ENCODE results near the gene KIF17.

The KIF17 gene

DNA sequence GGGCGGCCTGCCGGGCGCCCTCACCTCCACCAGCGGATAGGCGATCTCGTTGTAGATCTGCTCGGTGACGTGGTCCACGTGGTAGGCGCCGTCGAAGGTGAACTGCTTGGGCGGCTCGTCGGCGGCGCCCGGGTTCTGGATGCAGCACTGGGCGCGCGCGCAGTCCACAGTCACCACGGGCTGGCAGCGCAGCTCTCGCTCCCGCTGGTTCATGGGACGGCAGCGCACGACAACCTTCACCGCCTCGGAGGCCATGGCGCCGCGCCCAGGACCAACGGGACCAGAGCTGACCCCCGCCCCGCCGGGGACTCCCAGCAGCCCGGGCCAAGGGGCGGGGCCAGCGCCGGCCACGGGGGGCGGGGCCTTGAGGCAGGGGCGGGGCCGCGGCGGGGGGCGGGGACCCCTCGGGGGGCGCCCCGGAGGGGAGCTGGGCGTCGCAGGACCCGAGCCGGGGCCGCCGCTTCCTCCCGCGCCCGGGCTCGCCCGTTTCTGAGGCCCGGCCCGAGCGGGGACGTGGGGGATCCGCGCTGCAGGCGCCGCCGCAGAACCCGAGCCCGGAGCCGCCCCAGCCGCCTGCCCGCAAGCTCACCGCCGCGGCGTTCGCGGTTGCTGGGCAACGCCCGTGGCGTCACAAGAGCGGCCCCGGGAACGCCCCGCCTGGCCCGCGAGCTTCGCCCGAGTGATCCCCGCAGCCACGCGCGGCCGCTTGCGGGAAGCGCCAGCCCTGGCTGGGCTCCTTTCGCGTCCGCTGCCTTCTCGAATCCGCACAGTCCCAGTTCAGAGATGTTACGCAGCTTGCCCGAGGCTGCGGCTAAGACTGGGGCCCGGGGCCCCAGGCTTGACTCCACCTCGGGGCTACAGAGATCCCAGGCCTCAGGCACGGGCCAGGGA, at the start of gene KIF17:
Gene KIF17, minus strand, starts transcription at position 556 of the 891 bp plus-strand sequence. Its CDS starts 301 bp downstream, at position 255.
- DNase-seq, result peak; percentile 79

DNA sequence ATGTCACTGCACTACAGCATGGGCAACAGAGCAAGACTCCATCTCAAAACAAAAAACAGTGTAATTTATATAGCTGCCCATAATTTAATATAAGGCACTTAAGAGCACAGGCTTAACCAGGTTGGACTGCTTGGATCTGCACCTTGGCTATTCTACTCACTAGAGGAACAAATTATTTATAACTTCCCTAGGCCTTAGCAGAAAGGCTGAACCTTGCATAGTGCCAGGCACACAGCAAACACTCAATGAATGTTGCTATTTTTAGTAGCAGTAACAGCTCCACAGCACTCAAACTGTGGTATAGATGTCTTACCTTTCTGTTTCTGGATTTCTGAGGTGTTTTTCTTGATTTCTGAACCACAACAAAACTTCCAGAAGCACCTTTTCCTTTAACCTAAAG, 49.5 kb upstream of the KIF17 start:
- no peak for DNase-seq

DNA sequence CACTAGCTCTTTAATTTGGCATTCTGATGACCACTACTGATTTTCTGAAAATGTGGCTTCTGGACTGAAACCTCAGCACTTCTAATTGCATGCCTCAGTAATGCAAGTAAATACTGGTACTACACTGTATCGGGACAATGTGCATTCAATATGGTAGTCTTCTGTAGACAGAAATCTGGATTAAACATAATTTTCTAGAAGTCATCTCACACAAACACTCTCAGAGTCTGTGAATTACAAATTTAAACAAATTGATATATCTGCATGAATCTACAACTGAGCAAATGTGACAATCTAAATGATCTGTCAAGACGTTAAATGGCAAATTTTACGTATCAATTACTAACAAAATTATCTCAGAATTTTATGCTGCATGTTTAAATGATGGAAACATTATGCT, 45.6 kb upstream of the KIF17 start:
- DNase-seq, result no peak

DNA sequence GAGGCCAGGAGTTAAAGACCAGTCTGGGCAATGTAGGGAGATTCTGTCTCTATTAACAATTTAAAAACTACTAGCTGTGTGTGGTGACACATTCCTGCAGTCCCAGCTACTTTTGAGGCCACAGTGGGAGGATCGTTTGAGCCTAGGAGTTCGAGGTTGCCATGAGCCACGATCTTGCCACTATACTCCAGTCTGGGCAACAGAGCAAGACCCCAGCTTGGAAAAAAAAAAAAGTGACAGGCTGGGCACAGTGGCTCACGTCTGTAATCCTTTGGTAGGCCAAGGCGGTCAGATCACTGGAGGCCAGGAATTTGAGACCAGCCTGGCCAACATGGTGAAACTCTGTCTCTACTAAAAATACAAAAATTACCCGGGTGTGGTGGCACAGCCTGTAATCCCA, 42.5 kb upstream of the KIF17 start:
- no peak for DNase-seq

DNA sequence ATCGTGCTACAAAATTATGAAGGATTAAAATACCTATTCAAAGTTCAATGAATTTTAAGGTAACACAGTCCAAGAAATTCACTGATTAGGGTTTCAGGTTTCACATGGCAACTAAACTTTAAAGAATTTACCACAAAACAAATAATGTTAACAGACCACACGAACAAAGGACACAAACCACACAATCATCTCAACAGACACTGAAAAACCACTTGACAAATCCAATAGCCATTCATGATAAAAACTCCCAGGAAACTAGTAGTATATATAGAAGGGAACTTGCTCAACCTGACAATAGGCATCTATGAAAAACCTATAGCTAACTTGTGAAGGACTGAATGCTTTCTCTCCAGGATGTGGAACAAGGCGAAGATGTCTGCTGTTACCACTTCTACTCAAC, 35.8 kb upstream of the KIF17 start:
- DNase-seq, result no peak

DNA sequence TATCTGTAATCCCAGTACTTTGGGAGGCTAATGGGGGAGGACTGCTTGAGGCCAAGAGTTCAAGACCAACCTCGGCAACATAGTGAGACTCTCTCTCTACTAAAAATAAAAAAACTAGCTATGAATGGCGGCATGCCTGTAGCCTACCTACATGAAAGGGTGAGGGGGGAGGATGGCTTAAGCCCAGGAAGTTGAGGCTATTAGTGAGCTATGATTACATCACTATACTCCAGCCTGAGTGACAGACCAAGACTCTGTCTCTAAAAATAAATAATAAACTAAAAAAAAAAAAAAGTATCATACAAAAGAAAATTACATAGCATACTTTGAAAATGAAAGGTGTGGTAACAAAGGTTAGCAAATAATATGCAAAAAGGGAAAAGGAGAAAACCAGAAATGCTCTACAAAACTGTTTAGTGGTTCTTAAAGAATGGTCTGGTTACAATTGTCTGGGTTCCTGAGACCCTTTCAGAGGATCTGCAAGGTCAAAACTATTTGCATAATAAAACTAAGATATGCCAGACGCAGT, 33.7 kb upstream of the KIF17 start:
- DNase-seq, result no peak

DNA sequence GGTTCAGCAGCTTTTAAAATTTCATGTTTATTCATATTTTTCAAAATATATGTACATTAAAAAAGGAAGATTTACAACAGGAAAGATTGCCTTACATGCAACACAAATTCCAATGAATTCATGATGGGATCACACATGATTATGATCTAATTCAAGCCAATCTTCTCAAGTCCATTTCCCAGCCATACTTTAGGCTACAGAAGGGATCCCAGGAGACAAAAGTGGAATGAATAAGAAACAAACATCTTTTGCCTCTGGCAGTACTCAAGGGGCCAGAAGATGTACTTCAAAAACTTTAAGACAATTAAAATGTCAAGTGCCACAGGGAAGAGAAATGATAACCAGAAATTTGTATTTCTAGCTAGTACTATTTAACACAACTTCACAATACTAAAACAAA, 24.9 kb upstream of the KIF17 start:
- DNase-seq, result no peak

DNA sequence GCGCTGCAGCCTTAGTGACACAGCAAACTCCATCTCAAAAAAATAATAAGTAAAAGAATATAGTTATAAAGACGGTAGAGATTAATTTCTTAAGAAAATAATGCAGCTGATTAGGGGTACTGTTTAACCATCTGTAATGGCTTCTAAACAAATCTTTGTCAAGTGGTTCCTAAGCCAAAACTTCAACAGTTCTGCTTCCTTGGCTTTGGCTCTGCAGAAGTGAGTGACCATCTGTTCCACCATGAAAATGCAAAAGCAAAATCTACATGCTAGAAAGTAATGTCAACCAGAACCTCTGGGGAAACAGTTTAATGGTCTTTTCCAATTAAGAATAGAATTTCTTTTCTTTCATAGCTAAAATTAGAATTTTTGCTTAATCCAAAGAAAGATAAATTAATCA, 23.0 kb upstream of the KIF17 start:
- DNase-seq, result no peak

DNA sequence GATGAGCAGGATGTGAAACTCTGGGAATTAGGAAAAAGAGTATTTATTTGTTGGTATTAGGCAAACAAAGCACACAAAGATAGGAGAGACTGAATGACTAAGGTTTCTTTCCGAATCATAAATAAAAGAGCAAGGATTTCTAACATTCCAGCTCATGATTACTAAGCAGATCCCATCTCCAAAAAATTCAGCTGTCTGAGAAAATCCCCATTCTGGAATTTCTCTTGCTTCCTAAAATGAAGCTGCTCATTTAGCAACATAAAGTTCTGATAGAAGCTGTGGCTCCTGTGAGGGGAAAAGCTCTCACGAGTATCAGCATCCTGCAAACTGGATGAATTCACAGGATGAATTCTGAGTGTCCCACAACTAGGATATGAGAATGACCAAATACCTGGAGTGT, 21.4 kb upstream of the KIF17 start:
- DNase-seq, result no peak

DNA sequence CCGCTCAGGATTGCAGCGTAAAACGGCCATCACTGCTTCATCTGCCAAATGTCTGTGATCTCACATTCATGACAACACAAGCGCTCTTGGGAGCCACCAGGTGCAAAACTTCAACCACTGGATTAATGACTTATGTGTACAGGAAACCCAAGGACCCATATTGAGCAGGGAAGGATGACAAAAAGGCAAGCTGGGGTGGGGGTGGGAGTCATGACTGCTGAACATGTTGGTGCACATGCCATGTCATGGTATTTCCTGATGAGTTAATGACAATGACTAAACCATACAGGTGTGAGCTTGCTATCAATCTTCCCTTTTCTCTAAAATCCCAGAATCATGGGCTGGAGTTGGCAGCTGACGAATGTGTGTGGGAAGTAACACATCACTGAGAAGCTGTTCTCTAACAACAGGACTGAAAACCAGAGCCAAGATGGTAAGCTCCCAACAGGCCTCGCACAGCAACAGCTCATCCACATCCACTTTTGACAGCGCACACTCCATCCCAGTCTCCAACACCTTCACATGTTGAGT, 17.8 kb upstream of the KIF17 start:
- DNase-seq, result no peak

DNA sequence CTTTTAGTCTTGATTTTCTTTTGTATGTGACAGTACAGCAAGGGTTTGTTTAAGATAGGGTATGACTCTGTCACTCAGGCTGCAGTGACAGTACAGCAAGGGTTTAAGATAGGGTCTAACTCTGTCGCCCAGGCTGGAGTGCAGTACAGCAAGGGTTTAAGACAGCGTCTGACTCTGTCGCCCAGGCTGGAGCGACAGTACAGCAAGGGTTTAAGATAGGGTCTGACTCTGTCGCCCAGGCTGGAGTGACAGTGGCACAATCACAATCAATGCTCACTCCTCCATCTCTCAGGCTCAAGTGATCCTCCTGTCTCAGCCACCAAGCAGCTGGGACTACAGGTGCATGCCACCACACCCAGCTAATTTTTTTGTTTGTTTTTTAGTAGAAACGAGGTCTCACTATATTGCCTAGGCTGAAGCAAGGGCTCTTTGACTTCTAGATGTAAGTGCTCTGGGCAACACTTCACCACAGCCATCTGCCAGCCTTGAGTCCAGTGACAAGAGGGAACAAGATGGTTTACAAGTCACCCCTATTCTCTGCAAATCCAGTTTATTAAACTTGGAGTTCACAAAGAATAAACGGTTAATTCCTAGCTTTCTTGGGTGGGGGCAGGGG, 15.7 kb upstream of the KIF17 start:
- no peak for DNase-seq

DNA sequence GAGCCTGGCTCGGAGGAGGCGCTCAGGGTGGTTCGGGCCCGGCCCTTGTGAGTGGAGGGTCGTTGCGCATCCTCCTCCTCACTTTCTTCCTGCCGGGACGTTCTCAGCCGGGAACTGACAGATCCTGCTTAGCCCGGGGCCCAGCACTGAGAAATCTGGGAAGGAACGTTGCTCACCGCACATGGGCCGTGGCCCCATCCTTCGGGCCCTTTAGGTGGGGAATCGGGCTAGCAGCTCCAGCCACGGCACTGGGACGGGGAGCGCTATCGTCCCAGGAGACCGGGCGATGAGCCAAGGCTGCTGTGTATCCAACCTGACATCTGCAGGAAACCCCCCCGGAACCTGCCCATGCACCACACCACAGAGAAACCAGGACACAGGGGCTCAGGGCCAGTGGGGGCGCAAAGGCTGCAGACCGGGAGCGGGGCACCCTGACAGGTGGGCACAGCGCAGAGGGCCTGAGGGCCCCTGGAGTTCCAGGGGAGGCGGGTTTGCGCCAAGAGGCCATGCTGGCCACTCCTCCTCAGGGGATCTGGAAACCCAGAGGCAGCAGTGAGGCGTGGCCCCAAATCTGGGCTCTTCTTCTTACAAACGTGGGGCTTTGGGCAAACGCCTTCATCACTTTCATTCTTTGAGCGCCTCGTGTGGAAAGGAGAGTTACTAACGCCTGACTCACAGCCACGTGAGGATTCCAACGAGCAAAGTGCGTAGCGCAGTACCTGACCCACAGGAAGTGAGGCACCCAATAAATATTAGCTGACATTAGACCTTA, 15.0 kb upstream of the KIF17 start, which contains the start of gene SH2D5:
Gene SH2D5, minus strand, starts transcription at position 116 of the 772 bp plus-strand sequence. CDS start 4,659 bp downstream, outside the sequence.
- peak; percentile 92 for DNase-seq

DNA sequence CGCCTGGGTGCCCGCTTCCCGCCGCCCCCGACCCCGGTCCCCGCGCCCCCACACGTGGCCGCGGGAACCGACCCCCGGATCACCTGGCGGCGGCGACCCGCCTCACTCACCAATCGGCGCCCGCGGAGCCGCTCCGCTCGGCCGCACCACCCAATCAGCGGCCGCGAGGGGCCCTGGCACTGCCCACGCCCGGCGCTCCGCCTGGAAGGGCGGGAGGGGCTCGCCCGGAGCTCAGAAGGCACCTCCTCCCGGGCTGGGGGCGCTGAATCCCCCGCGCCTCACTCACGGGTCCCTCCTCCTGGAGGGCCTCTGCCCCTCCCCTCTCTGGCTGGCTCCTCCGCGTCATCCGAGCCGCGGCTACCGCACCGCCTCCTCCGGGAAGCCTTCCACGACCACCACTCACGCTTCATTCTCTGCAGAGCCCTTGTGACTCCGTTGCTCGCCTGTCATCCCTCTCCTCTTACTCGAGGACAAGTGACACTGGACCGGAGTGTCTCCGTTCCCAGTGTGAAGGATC, 14.3 kb upstream of the KIF17 start:
- DNase-seq, result peak; percentile 35

DNA sequence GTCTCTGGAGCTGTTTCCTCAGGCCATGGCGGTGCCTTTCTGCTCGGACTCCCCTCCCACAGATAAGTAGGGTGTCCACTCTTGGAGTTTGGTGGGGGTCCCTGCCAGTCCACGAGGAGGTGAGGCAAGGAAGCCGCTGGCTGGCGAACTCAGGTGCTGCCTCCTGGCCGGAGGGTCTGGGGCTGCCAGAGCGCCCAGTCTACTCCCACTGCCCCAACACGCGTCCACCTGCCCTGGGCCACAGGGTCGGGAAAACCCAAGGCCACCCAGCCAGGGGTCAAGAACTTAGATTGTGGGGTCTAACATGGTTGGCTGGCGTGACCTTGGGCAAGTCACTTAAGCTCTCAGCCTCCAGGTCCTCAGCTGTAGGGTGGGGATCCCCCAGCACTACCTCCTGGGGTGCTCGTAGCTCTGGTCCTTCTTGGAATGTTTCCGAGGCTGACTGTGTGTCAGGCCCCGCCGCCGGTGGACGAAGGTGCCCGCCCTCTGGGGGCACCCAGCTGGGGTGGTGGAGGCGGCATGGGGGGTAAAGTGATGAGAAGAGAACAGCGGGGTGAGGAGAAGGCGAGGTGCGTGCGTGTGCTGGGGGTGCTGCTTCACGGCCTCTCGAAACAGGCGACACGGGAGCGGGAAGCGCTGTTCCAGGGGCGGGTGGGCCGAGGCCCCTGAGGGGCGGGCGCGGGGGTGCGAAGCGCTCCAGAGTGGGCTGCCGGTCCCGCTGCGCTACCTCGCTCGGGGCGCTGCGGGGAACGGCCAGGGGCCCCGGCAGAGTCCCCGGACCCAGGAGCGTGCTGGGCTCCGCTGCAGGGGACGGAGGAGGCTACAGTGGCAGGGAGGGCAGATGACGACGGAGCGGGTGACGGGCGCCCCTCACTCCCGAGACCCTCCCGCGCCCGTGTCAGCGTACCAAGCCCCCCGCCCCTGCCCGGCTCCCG, 13.5 kb upstream of the KIF17 start:
- DNase-seq, result no peak

DNA sequence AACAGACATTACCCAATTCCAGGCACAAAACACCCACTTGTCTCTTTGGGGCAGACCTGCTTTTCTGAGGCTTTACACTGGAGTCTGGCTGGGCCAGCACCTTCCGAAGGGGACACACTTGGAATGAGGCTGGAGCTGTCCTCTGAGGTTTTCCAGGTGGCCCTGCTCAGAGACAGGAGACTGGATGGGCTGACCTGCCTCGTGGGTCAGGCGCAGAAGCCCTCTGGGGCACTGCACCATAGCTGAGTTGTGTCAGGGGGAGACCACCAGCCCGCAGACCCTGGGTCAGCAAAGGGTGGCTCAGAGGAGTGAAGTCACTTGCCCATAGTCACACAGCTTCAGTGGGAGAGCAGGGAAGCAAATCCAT, 12.9 kb upstream of the KIF17 start:
- DNase-seq, result no peak

DNA sequence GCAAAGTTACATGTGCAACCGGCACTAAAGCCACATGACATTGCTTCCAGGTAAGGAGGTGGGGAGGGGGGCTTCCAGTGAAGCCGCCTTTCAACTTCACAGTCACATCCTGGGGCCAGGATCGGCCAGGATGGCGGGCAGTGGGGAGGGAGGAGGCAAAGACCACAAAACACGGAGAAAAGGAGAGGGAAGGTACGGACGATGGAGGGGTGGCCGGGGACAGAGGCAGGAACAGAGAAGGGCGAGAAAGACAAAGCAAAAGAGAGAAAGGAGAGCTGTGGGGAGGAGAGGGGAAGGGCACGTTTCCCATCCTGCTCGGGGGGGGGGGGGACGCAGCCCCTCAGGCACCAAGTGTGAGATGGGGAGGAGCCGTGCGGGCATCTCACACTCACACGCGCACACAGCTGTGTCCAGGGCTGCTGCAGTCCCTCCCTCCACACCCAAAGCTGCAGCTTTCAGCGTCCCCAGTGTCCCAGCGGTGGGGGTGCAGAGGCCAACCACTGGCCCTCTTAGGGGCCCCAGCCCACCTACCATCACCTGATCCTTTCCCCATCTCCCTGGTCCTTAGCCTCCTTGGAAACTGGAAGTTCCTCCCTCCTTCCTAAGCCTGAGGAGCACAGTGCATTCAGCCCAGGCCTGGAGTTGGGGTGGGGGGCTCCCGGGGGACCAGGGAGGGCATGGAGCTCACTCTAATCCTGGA, 12.3 kb upstream of the KIF17 start:
- DNase-seq, result no peak

DNA sequence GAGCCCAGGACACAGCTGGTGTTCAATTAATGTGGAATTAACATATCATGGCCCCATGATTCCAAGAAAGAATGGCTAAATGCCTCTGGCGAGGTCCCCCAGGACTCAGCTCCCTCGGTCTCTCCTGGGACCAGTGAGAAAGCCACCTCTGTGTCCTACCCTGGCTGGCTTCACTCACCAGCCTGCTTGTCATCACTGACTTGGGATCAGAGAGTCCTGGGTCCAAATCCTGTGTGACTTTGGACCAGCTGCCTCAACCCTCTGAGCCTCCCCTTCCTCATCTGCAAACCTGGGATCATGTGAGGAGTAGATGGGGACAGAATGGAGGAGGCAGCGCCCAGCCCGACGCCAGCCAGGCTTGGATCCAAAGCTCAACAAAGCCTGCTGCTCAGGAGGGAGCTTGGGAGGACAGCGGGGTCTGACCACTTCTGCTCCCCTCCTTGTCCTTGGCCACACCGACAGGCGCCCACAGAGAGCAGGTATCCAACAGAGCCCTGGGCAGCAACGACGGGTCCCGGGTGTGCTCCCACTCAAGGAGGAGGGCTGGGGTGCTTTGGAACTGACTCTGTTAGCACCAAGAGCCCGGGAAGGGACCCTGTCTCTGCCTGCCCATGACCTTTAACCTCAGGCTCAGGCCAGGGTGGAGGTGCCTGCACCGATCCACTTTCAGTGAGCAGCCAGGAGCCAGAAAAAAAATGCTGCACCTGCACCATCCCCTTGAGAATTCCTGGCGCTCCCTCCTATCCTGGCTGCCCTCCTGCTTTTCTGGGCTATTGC, 11.5 kb upstream of the KIF17 start:
- DNase-seq, result no peak

DNA sequence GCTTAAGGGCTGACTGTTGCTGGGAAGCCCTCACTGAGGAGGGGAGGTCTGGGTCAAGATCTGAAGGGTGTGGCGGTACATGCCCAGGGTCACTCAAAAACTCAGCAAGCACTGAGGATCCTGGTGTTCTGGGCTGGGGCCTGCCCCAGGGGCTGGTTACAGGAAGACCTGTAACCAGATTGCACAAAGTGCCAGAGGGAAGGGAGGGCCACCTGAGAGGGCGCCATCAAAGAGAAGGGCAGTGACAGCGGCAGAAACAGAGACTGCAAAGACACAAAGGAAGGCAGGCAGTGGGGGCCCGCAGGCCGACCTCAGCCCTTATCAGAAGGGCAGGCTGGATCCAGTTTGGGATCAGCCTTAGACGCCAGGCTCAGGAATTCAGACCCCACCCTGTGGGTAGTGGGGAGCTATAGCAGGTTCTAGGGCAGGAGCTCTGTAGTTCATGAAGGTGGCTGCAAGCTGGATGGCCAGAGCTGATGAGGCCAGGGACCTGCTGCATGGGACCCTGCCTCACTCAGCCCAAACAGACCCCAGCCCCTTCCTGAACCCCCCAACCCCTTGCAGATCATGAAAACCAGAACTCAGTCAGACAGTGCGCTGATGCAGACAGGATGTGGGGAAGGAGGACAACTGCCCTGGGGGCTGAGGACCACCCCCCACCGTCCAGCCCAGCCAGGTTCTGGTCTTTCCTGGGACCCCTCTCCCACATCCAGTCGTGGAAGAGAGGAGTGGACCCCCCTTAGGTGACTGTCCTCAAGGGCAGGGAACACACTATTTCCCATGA, 10.8 kb upstream of the KIF17 start:
- DNase-seq, result no peak

DNA sequence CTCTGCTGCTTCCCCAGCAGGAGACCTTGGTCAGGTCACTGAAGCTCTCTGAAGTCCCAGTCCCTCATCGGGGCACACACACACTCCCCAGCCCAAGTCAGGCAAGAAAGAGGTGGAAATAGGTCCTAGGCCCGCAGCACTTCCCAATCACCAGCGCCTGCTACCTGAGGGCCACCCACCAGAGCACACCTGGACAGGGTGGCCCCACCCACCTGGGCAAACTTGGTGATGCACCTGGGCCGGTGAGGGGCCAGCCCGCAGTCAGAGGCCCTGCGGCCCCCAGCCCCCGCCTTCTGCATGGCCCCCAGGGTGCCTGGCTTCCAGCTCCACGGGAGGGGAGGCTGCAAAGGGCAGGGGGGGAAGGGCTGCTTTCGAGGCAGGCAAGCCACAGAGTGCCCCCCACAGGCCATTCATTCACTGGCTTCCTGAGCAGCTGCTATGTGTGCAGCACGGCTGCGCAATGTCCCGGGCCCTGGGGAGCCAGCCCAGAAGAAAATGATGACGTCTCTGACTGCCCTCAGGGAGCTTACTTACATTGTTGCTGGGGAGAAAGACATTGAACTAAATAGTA, 10.0 kb upstream of the KIF17 start:
- DNase-seq, result no peak
